Epithelial cell of prostate (primary cell): ENCODE measurements around the gene CD80.
"Not testable (repeated sequence)": the region's sequence is repeated elsewhere in the genome, so short reads cannot be mapped to it uniquely, and the experiment has no call there.

Experiments
- DNase-seq: peaks from one replicate; pipeline ENCODE4 v3.0.0-alpha.2; 2011; ENCODE audit warnings: low read depth, low spot score
- H3K27ac ChIP-seq: fragments of 450-650 bp; 2 replicates; pipeline ENCODE4 v1.5.1; 2017; ENCODE audit warnings: mild to moderate bottlenecking

CD80 gene, protein sequence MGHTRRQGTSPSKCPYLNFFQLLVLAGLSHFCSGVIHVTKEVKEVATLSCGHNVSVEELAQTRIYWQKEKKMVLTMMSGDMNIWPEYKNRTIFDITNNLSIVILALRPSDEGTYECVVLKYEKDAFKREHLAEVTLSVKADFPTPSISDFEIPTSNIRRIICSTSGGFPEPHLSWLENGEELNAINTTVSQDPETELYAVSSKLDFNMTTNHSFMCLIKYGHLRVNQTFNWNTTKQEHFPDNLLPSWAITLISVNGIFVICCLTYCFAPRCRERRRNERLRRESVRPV

DNA sequence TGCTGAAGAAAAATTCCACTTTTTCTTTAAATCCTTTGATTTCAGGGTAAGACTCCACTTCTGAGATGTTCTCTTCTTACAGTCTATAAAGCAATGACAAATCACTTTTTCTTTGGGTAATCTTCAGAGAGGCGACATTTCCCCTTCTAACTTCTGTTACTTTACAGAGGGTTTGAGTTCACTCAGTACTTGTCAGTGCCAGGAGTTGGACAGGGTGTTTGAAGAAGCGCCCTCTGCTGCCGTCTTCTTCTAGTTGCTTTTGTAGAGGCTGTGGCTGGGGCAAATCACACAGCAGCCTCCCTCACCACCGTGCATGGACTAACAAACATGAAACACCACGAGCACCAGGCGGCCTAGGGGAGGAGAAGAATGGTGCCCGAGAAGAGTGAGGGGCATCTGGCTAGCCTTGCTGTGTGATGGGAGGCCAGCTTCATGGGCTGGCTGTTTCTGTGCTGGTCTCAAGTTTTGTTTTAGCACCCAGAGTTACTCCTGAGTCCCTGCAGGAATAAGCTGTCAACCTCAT is at the start of gene CD80:
TSS of gene CD80 (minus strand) at position 174 of the 523 bp plus-strand sequence. CDS start 1,886 bp downstream, outside the sequence.
- no peak within 1 kb of the TSS for H3K27ac ChIP-seq
- DNase-seq: no peak

DNA sequence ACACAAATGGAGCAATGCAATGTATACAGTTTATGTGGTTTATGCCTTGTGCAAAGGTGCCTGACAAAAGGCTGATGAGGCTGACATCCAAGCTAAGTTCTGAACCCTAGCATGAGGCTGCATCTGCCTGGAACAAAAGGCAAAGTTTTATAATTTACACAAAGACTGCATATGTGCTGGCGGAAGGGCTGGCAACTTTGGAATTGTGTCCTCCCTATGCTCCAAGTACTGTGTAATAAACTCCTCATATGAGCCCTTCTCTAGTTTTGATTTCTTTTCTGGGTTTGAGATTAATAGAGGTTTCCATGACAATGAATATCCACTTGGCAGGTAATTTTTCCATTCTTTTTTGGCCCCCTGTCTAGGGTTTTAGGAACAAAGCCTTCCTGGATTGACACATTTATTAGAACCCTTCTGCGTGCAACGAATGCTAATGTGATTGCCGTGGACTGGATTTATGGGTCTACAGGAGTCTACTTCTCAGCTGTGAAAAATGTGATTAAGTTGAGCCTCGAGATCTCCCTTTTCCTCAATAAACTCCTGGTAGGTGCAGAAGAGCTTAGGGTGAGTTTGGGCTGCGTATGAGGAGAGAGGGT is 49.1 kb upstream of the CD80 start:
- no peak overlapping the region for H3K27ac ChIP-seq
- no peak for DNase-seq

DNA sequence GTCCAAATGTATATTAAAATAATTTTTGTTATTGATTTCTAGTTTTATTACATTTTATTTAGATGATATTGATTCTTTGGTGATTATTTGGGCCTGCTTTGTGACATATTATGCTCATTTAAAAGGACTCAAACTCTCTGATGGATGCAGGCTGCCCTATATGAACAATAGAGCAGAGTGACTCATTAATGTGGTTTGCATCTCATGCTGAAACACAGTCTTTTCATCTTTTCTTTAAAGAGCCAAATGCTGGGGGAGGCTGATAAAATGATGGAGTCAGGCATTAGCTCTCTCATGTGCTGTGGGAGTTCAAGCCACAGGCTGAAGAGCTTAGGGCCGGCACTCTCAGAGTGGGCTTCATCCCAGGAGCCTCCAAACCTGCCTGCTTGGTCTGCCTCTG is 45.5 kb upstream of the CD80 start:
- DNase-seq: no peak
- H3K27ac ChIP-seq: no peak overlapping the region

DNA sequence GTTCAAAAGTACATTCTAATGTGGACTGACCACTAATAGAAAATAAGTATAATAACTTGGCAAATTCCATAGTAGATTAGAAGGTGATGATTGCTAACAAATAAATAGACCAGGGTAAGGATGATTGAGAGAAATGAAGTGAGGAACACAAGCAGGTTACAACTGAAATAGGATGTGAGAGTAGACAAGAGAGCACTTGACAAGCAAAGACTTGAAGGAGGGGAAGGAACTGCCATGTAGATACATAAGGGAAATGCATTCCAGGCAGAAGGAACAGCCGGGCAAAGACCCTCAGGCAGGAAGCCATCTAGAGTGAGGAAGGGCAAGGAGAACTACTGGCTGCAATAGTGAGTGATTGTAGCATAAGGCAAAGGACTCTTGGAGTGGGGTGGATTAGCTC is 43.3 kb upstream of the CD80 start:
- no peak overlapping the region for H3K27ac ChIP-seq
- DNase-seq: no peak

DNA sequence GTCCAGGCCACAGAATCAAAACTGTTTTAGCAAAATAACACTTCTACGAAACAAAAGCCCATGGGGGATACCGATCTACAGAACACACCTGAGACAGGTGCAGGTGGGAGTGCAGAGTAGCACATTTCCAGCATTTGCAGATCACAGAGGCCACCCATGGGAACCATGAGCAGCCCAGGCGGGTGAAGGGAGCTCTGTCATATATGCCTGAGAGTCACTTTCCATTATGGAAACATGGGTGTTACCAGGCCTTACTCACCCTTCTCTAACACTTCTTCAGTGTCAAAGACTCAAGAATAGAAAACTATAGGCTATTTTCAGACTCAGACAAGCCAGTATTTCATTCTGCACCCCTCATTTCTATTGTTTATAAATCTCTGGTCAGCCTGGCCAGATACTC is 41.7 kb upstream of the CD80 start:
- DNase-seq: no peak
- H3K27ac ChIP-seq: no peak overlapping the region

DNA sequence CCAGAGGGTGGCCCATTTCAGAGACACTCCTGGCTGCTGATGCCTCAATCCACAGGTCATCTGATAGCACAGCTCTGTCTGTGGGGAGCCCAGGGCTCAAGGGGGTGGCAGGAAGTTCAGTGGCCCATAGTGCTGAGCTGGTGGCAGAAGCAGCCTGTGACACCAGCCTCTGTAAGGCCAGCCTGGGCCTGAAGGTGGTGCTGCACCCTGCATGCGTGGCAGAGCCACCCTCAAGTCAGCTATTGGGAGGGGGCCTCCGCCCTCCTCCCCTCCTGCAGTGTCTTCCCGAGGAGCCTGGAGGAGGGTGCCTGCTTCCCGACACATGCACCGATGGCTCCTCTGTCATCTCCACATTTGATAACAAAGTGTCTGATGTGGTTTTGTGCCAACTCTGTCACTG is 41.3 kb upstream of the CD80 start:
- H3K27ac ChIP-seq: no peak overlapping the region
- no peak for DNase-seq

DNA sequence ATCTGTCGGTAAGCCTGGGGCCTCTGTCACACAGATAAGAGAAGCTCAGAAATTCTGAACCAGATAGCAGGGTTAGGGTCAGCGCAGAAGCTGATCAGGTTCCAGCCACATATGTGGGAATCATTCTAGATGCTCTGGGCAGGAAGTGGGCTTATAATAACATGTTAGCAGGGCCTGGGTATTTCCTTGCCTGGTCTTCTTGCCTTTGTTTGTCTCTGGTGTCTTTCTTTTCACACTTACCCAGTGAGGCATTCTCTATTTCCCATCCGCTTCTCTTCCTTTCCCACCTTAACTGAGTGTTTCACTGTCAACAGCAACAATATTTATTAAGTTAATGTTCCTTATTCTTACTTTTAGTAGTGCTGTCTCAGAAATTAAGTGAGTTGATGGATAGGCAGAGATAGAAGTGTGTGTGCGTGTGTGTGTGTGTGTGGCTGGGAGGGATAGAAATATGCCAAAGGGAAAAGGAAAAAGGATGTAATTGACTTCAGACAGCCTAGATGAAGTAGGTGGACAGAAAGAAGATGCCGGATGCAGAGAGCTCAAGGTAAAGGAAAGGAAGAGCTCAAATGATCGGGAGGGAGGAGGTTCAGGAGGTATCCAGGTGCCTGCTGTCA is 40.3 kb upstream of the CD80 start:
- DNase-seq: no peak
- no peak overlapping the region for H3K27ac ChIP-seq

DNA sequence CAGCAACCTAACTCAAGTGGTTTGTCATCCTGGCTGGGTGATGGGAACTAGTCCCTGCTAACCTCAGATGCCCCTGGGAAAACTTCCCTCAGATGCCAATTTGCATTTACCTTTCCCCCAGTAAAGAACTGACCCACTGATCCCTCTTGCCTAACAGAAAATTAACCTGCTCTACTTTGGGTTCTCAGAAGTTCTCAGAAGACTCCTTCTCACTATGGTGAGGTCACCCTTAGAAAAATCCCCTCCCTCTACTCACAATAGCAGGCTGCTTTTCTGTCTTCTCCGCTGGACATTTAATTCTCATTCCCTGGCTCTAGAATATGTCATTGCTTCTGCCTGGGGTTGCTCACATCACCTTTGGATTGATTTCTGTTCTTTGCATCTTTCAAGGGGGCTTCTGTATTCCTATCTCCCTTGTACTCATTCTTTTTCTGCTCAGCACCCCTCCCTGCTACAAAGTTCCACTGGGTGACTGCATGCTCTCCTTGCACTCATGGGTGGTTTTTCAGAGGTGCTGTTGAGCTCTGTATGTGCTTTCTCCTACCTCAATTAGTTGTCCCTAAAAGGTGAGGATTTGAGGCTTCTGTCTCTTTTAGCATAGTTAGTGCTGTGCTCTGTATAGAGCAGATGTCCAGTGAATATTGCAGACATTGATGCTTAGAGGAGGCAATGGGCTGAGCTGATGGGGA is 39.1 kb upstream of the CD80 start:
- no peak overlapping the region for H3K27ac ChIP-seq
- DNase-seq: no peak

DNA sequence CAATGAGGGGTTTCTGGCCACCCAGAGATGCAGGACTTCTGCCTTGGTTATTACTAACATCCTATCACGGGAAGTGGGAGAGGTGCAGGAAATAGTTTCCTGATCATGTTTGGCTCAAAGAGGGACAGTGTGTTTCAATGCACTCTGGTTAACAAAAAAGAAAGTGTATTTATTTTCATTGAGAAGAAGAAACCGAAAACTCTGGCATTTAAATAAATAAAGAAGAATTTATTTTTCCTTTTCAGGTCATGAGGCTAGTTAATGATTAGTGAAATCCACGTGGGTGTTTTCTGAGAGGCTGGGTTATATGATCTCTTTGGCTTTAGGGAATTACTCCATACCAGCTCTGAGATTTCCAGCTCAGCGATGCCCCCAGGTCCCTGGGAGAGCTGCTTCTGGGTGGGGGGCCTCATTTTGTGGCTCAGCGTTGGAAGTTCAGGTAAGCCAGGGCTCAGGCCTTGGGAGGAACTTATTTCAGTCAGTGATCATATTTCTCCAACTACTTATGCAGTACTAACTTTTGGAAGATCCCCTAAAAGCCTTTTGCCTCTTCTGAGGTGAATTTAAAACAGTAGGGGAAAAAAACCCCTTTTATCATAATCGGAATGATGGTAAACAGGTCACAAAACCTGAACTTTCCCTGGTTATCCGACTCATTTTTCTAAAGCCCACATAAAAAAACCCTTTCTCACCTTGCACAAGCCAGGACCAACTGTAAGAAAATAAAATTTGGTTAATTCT is 38.3 kb upstream of the CD80 start, which contains the start of gene PLA1A:
TSS of gene PLA1A (plus strand) at position 338 of the 741 bp plus-strand sequence. CDS start at position 367, 29 bp downstream.
- no peak for DNase-seq
- no peak within 1 kb of the TSS for H3K27ac ChIP-seq

DNA sequence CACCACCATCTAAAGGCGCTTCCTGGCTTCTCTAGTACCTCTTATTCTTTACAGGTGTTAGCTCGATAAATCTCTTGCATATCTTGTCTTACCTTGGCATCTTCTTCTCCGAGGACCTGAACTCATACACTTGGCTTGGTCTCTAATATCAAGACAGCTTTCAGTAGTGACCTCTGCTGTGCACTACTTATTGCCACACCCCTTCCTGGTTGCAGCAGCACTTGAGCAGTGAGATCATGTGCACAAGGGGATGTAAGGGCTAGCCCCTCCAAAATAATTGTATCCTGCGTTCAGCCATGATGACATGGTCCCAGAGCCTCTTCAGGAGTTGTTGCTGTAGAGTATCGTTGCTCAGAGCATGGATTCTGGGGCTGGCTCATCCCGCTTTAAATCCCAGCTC is 37.0 kb upstream of the CD80 start:
- no peak for DNase-seq
- H3K27ac ChIP-seq: no peak overlapping the region

DNA sequence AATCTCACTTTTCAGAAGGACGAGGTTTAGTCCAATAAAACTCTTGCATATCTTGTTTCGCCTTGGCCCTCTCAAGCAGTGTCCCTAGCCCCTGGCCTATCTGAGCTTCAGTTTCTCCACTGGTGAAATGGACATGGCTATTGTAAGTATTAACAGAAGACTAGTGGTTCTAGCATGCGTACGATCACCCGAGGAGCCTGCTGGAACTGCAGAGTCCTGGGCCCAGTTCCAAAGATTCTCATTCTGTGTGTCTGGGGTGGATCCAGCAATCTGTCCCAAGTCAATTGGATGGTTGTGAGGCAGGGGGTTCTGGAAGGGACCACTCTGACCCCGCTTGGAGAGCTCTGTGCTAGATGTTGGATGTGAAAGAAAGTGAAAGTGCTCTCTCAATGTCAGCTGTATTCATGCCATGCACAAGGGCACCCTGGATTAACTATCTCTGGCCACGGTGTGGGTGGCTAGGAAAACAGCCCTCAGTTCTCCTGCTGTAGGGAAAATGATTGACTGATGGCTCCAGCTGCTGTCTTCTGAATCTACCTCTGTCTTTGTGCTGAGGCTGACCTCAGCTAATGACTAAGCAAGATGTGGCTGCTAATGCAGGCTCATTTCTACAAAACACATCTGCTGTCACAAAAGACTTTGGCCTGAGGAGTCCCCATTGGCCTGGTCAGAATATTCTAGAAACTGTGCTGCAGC is 36.4 kb upstream of the CD80 start:
- H3K27ac ChIP-seq: no peak overlapping the region
- no peak for DNase-seq

DNA sequence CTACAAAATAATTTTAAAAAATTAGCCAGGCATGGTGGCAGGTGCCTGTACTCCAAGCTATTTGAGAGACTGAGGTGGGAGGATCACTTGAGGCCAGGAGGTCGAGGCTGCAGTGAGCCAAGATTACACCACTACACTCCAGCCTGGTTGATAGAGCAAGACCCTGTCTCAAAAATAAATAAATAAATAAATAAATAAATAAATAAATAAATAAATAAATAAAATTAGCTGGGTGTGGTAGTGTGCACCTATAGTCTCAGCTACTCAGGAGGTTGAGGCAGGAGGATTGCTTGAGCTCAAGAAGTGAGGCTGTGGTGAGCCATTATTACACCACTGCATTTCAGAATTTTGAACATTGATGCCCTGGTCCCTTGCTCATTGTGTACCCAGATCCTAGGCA is 35.5 kb upstream of the CD80 start:
- DNase-seq, H3K27ac ChIP-seq: not testable (repeated sequence)

DNA sequence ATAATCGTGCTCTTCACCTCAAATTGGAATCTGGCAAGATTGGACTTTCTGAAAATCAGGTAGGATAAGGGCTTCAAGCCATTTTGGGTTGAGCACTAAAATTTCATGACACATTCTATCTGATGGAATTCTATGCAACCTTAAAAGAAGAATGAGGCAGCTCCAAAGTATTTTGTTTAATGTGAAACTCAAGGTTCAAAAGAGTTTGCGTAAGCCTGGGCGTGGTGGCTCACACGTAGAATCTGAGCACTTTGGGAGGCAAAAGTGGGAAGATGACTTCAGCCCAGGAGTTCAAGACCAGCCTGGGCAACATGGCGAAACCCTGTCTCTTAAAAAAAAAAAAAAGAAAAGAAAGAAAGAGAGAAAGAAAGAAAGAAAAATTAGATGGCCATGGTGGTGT is 34.7 kb upstream of the CD80 start:
- no peak overlapping the region for H3K27ac ChIP-seq
- no peak for DNase-seq

DNA sequence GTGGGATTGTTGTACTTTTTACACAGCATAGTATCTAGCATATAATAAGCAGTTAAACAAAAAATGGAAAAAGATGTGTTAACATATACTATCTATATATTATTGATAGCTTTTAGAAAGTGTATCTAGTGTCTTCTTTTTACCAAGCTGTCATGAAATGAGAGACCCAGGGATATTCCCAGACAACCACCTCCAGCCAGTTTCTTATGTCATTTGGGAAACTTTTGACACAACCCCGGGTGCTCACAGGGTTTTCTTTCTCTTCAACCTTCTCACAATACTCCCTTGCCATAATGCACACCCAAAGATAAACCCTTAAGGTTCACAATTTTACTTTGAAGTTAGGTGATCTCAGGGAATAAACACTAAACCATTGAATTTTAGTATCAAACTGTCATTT is 33.4 kb upstream of the CD80 start:
- H3K27ac ChIP-seq: no peak overlapping the region
- DNase-seq: no peak

DNA sequence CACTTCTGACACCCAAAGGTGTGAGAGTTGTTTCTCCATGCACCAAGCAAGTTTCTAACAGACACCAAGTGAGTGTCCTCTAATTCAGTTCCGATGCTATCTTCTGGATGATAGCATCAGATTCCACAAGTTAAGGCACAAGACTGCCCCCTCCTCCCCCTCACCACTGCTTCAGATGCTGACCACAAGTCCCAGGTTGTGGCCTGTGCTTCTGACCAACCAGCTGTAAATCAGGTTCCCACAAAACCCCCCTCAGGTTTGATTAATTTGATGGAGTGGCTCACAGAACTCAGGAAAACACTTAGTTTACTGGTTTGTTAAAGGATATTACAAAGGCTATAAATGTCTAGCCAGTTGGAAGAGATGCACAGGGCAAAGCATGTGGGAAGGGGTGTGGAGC is 31.3 kb upstream of the CD80 start:
- H3K27ac ChIP-seq: no peak overlapping the region
- no peak for DNase-seq

DNA sequence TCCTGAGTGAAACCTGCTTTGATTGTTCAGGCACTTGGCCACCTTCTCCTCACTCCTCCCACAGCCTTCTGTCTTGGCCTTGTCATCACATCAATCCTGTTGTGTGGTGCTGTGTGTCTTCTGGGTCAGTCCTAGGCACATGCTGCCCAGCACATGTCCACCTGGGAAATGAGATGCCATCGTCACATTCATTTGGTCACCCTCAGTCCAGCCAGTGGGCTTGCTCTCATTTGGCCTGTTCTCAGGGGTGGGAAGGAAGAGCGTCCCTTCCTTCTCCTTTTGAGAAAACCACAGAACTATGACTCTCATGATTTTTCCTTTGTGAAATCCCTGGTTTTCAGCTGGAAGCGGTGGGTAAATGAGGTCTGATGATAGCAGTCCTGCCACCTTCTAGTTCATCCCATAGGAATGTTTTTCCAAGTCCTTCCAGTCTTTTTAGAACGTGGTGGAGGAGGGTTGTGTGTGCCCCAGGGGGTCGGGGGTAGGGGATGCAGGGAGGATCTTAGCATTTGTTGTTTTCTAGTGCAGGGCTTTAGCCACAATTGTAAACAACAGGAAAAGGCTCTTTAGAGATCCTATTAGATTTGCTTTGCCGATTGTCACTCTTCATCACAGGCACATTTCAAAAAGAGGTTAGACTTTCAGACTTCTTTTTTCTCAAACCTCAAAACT is 29.8 kb upstream of the CD80 start:
- DNase-seq: no peak
- no peak overlapping the region for H3K27ac ChIP-seq

DNA sequence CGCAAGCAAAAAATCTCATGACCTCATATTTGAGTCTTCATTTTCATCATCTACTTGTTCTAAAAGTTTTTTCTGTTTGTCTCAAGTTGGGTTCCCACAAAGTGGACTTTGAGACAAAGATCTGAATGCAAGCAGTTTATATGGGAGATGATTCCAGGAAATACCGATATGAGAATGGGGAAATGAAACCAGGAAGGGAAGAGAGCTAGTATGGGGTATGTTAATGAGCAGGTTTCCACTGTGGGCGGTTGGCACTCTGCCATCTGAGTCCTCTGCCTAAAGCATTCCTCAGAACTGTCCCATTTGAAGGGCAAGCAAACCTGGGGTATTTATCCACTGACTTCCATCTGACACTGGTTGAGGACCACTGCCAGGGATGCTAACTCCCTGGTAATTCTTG is 28.7 kb upstream of the CD80 start:
- H3K27ac ChIP-seq: no peak overlapping the region
- no peak for DNase-seq

DNA sequence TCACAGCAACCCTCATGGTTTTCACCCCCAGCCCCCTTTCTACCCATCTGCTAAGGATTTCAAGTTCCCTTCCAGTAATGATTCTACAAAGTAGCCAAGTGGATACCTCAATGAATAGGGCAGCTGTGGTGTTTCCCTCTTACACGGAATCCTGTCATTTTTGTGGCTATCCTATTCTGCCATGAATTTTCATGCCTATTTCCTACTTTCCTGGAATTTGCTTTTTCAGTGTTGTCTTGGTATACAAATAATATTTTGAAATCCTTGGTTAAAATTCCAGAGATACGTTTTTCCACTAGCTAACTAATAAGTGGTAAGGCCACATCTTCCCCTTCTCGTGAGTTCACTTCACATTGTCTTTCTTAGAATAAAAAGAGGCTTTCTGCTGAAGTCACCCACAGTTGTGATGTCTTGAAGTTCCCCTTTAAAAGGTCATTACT is 27.3 kb upstream of the CD80 start:
- no peak overlapping the region for H3K27ac ChIP-seq
- no peak for DNase-seq
